Fibroblast of lung (primary cell): ENCODE results near the gene MLKL. TPM values are rescaled to one million over a fixed set of nuclear protein-coding genes. Genes with fewer than 3 reads are reported as not detected.

Experiments used
- DNase-seq, 2 donors: peaks; one replicate each; pipeline versions ENCODE4 v3.0.0 to v3.0.0-alpha.2; 2010; ENCODE audit warnings: low read depth in 2 of 2
- H2AFZ ChIP-seq: 2 replicates; pipeline ENCODE4 v1.5.1; 2012; ENCODE audit warnings: low read length, control low read depth, inconsistent platforms
- H3K27ac ChIP-seq: 2 replicates; pipeline ENCODE4 v1.5.1; 2011; ENCODE audit warnings: low read length, control low read depth; ENCODE audit not compliant: insufficient read depth
- H3K27me3 ChIP-seq: 2 replicates; pipeline ENCODE4 v1.5.1; 2011; ENCODE audit warnings: mild to moderate bottlenecking, low read length; ENCODE audit not compliant: control insufficient read depth, insufficient read depth
- H3K36me3 ChIP-seq: 2 replicates; pipeline ENCODE4 v1.5.1; 2011; ENCODE audit warnings: low read length; ENCODE audit not compliant: control insufficient read depth, insufficient read depth
- H3K4me1 ChIP-seq: 2 replicates; pipeline ENCODE4 v1.5.1; 2011; ENCODE audit warnings: low read length; ENCODE audit not compliant: control insufficient read depth, insufficient read depth; ENCODE audit errors: extremely low read depth
- H3K4me2 ChIP-seq: 2 replicates; pipeline ENCODE4 v1.5.1; 2011; ENCODE audit warnings: low read length, control low read depth; ENCODE audit not compliant: insufficient read depth; ENCODE audit errors: extremely low read depth
- H3K4me3 ChIP-seq, 4 experiments: fragments of 200-600 bp in 1 of 4; sonication (generic) in 1 of 4; replicated peaks in 1 of 4; 2 replicates each; pipeline ENCODE4 v1.5.1; 2011 to 2016; ENCODE audit warnings: low read length in 4 of 4, low read depth in 3 of 4, mild to moderate bottlenecking in 3 of 4, control low read depth in 2 of 4, inconsistent platforms in 1 of 4, mixed read lengths in 1 of 4; ENCODE audit not compliant: insufficient read depth in 1 of 4; ENCODE audit errors: control extremely low read depth in 1 of 4
- H3K79me2 ChIP-seq: 2 replicates; pipeline ENCODE4 v1.5.1; 2012; ENCODE audit warnings: mild to moderate bottlenecking, low read length, inconsistent platforms; ENCODE audit not compliant: control insufficient read depth, insufficient read depth
- H3K9ac ChIP-seq: 2 replicates; pipeline ENCODE4 v1.5.1; 2011; ENCODE audit warnings: mild to moderate bottlenecking, low read length, control low read depth; ENCODE audit not compliant: insufficient read depth
- H3K9me3 ChIP-seq: 2 replicates; pipeline ENCODE4 v1.5.1; 2012; ENCODE audit warnings: low read depth, low read length; ENCODE audit not compliant: control insufficient read depth, insufficient read depth
- H4K20me1 ChIP-seq: 2 replicates; pipeline ENCODE4 v1.5.1; 2011; ENCODE audit warnings: low read length; ENCODE audit not compliant: control insufficient read depth, insufficient read depth; ENCODE audit errors: extremely low read depth
- EZH2 ChIP-seq: IDR thresholded peaks from 2 replicates; pipeline ENCODE4 v1.5.1; 2012; ENCODE audit warnings: low read length, control low read depth, mild to moderate bottlenecking; ENCODE audit errors: missing control alignments
- polyA plus RNA-seq, 2 donors: library from polyadenylated mRNA; depleted of rRNA in 1 of 2; stranded (reverse) in 1 of 2; unstranded in 1 of 2; fragments of >200 nt; gene quantifications; 2 replicates each; pipeline ENCODE4 v1.2.1, GENCODE V29; 2011 to 2012; ENCODE audit warnings: missing spikeins in 1 of 2
- total RNA-seq: library from RNA; depleted of rRNA; stranded (reverse); fragments of >200 nt; gene quantifications from 2 replicates; pipeline ENCODE4 v1.2.1, GENCODE V29; 2014
- TF ChIP-seq, protein P1 (sequence below), 2 donors: IDR thresholded peaks in 1 of 2; conservative IDR thresholded peaks in 1 of 2; 1 replicate in 1 of 2; 2 replicates in 1 of 2; pipeline ENCODE4 v1.5.1; 2011 to 2012; ENCODE audit warnings: low read length in 2 of 2, control low read depth in 1 of 2, inconsistent platforms in 1 of 2, low read depth in 1 of 2, mild to moderate bottlenecking in 1 of 2

MLKL gene
- total and polyA plus RNA-seq, 2 donors (not counting 1 experiment from before 2014, with no cell fraction given): 4.8 to 5.8 TPM

DNA sequence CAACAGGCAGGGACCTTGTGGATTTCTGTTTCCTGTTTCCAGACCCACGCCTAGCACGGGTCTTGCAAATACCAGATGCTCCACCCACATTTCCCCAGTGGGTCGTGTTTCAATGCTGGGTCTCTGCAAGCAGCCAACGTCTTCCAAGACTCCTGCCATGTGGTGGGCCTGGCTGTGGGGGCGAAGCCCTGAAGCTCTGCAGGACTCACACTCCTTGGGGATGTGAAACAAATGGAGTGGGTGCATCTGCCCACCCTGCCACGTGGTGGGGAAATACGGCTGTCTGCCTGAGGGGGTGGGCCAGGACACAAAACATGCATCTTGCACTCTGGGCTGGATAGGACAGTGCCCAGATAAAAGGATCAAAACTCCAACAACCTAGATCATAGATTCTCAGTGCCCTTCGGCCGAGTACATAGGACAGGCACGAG is 41.4 kb upstream of the MLKL start:
- Histone ChIP-seq H3K4me2 (no peak overlapping the region), H3K9ac (no peak overlapping the region), H2AFZ (no peak overlapping the region), H3K36me3 (no peaks in the 10 kb centered on the region), H4K20me1 (no peaks in the 10 kb centered on the region), H3K79me2 (no peaks in the 10 kb centered on the region), H3K4me1 (peaks cover 11% of the 10 kb centered on the region), H3K27me3 (peaks cover 2% of the 10 kb centered on the region), H3K4me3 (no peak overlapping the region), H3K9me3 (no peaks in the 10 kb centered on the region), H3K27ac (no peak overlapping the region)
- peak; percentile 34 to 47 for DNase-seq
- TF ChIP-seq, protein P1, sequence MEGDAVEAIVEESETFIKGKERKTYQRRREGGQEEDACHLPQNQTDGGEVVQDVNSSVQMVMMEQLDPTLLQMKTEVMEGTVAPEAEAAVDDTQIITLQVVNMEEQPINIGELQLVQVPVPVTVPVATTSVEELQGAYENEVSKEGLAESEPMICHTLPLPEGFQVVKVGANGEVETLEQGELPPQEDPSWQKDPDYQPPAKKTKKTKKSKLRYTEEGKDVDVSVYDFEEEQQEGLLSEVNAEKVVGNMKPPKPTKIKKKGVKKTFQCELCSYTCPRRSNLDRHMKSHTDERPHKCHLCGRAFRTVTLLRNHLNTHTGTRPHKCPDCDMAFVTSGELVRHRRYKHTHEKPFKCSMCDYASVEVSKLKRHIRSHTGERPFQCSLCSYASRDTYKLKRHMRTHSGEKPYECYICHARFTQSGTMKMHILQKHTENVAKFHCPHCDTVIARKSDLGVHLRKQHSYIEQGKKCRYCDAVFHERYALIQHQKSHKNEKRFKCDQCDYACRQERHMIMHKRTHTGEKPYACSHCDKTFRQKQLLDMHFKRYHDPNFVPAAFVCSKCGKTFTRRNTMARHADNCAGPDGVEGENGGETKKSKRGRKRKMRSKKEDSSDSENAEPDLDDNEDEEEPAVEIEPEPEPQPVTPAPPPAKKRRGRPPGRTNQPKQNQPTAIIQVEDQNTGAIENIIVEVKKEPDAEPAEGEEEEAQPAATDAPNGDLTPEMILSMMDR (conservative IDR thresholded peaks at IDR 0.05 in 1 of 2, IDR thresholded peaks at IDR 0.05 in 1 of 2; ENCODE audit: low read depth in 1 of 2, low read length in 2 of 2): no peak
- no peak for TF ChIP-seq EZH2

GRCh38 chr16:74740795-74741304 is 40.2 kb upstream of the MLKL start:
- peaks cover 11% of the 10 kb centered on the region for H3K4me1 ChIP-seq
- H3K4me2 ChIP-seq: no peak overlapping the region
- H3K79me2 ChIP-seq: no peaks in the 10 kb centered on the region
- no peaks in the 10 kb centered on the region for H4K20me1 ChIP-seq
- H3K9ac ChIP-seq: no peak overlapping the region
- no peak overlapping the region for H3K27ac ChIP-seq
- TF ChIP-seq EZH2: no peak
- TF ChIP-seq, protein P1 (conservative IDR thresholded peaks at IDR 0.05 in 1 of 2, IDR thresholded peaks at IDR 0.05 in 1 of 2; ENCODE audit: low read depth in 1 of 2, low read length in 2 of 2): no peak
- H3K27me3 ChIP-seq: peaks cover 6% of the 10 kb centered on the region
- no peak overlapping the region for H2AFZ ChIP-seq
- H3K4me3 ChIP-seq: no peak overlapping the region
- DNase-seq: peak; percentile 41 to 49
- H3K9me3 ChIP-seq: no peaks in the 10 kb centered on the region
- H3K36me3 ChIP-seq: no peaks in the 10 kb centered on the region

DNA sequence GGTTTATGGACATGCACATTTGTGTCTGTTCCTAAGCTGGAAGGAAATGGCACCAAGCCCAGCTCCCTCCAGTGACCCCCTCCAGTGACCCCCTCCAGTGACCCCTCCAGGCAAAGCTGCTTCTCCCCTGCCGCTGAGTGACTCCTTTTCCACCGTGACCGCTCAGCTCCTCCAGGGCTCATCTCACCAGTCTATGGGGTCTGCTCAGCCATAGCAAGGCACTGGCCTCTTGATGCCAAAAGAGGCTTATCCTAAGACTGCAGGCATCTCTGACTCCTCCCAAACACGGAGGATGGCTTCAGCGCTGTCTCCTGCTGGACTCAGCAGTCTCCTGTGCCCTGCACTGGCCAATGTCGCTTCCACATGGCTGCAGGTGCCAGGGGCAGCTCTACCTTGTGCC is 38.6 kb upstream of the MLKL start:
- Histone ChIP-seq H3K36me3 (no peaks in the 10 kb centered on the region), H3K4me2 (no peak overlapping the region), H3K79me2 (no peaks in the 10 kb centered on the region), H2AFZ (no peak overlapping the region), H3K9me3 (no peaks in the 10 kb centered on the region), H3K27me3 (peaks cover 9% of the 10 kb centered on the region), H3K9ac (no peak overlapping the region), H3K4me1 (peaks cover 8% of the 10 kb centered on the region), H4K20me1 (no peaks in the 10 kb centered on the region), H3K4me3 (no peak overlapping the region), H3K27ac (no peak overlapping the region)
- TF ChIP-seq EZH2: no peak
- TF ChIP-seq, protein P1 (conservative IDR thresholded peaks at IDR 0.05 in 1 of 2, IDR thresholded peaks at IDR 0.05 in 1 of 2; ENCODE audit: low read depth in 1 of 2, low read length in 2 of 2): no peak
- DNase-seq: no peak
